BE2C (cell line): ENCODE results near the gene PLXNA3.
A peak's percentile ranks its signal among the peaks of the same experiment; 100 is the strongest.

ENCODE experiments used
- DNase-seq: peaks from one replicate; pipeline ENCODE4 v3.0.0-alpha.2; 2020
- H3K27me3 ChIP-seq: fragments of 250-450 bp; sonication (Bioruptor Pico); 2 replicates; pipeline ENCODE4 v1.5.1; 2020; ENCODE audit warnings: mild to moderate bottlenecking
- H3K36me3 ChIP-seq: fragments of 250-450 bp; sonication (Bioruptor Pico); 2 replicates; pipeline ENCODE4 v1.5.1; 2020; ENCODE audit warnings: mild to moderate bottlenecking
- H3K4me1 ChIP-seq: fragments of 250-450 bp; sonication (Bioruptor Pico); 2 replicates; pipeline ENCODE4 v1.5.1; 2020
- H3K4me3 ChIP-seq: 2 replicates; pipeline ENCODE4 v1.5.1; 2011; ENCODE audit warnings: low read depth, low read length
- H3K9me3 ChIP-seq: fragments of 250-450 bp; sonication (Bioruptor Pico); 2 replicates; pipeline ENCODE4 v1.5.1; 2020
- CTCF ChIP-seq: IDR thresholded peaks from 2 replicates; pipeline ENCODE4 v1.5.1; 2012; ENCODE audit warnings: mild to moderate bottlenecking, low read depth, low read length

The PLXNA3 gene

GRCh38 chrX:154443479-154443910, 14.6 kb upstream of the PLXNA3 start:
- TF ChIP-seq CTCF, result no peak
- H3K9me3 ChIP-seq, result no peaks in the 10 kb centered on the region
- peak overlapping the region; percentile 44 for H3K4me3 ChIP-seq
- no peaks in the 10 kb centered on the region; the same call in 1 of the 2 replicates for H3K4me1 ChIP-seq
- H3K36me3 ChIP-seq, result peaks cover 16% of the 10 kb centered on the region
- DNase-seq, result no peak
- no peaks in the 10 kb centered on the region for H3K27me3 ChIP-seq

- peaks cover 9% of the 10 kb centered on the region for H3K36me3 ChIP-seq
- H3K27me3 ChIP-seq, result no peaks in the 10 kb centered on the region
- peak; percentile 78 for DNase-seq
- H3K4me1 ChIP-seq, result no peaks in the 10 kb centered on the region; the same call in 1 of the 2 replicates
- H3K9me3 ChIP-seq, result no peaks in the 10 kb centered on the region
- TF ChIP-seq CTCF, result no peak
- peak within 1 kb of the TSS; percentile 67 for H3K4me3 ChIP-seq
These were observed 13.9 kb upstream of the PLXNA3 start, which contains the start of gene FAM50A for GRCh38 chrX:154443992-154444754. TSS of gene FAM50A (plus strand) at chrX:154444141. CDS start at chrX:154444236, 95 bp downstream.

- no peak for DNase-seq
- Histone ChIP-seq H3K4me1 (no peaks in the 10 kb centered on the region; the same call in 1 of the 2 replicates), H3K27me3 (no peaks in the 10 kb centered on the region), H3K9me3 (no peaks in the 10 kb centered on the region), H3K4me3 (peak overlapping the region; percentile 67), H3K36me3 (peaks cover 8% of the 10 kb centered on the region)
- TF ChIP-seq CTCF, result no peak
These were observed 13.3 kb upstream of the PLXNA3 start for GRCh38 chrX:154444755-154445246.

GRCh38 chrX:154445776-154446175, 12.3 kb upstream of the PLXNA3 start:
- H3K4me1 ChIP-seq, result no peaks in the 10 kb centered on the region; the same call in 1 of the 2 replicates
- no peaks in the 10 kb centered on the region for H3K27me3 ChIP-seq
- H3K4me3 ChIP-seq, result no peak overlapping the region
- no peak for TF ChIP-seq CTCF
- DNase-seq, result no peak
- H3K36me3 ChIP-seq, result peaks cover 9% of the 10 kb centered on the region
- no peaks in the 10 kb centered on the region for H3K9me3 ChIP-seq

DNA sequence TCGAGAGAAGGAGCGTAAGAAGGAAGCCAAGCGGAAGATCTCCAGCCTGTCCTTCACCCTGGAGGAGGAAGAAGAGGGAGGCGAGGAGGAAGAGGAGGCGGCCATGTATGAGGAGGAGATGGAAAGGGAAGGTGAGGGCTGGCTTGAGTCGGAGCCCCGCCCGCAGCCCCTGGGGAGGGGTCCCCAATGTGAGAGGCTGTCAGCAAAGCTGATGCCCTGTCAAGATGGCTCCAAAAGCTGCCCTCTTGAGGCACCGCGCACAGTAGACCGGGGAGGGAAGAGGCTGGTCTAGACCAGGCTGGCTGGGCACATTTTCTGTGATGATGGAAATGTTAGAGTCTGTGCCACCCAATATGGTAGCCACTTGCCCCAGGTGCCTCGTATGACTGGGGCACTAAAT, 11.7 kb upstream of the PLXNA3 start:
- no peaks in the 10 kb centered on the region for H3K9me3 ChIP-seq
- no peak for DNase-seq
- no peak overlapping the region for H3K4me3 ChIP-seq
- no peaks in the 10 kb centered on the region; the same call in 1 of the 2 replicates for H3K4me1 ChIP-seq
- TF ChIP-seq CTCF, result no peak
- H3K27me3 ChIP-seq, result no peaks in the 10 kb centered on the region
- H3K36me3 ChIP-seq, result peaks cover 7% of the 10 kb centered on the region

GRCh38 chrX:154448484-154448883, 9.6 kb upstream of the PLXNA3 start:
- Histone ChIP-seq H3K4me1 (no peaks in the 10 kb centered on the region; the same call in 1 of the 2 replicates), H3K4me3 (no peak overlapping the region), H3K36me3 (peaks cover 3% of the 10 kb centered on the region), H3K27me3 (no peaks in the 10 kb centered on the region), H3K9me3 (no peaks in the 10 kb centered on the region)
- DNase-seq, result no peak
- no peak for TF ChIP-seq CTCF
